IMR-90 (cell line): Measurements from ENCODE around the gene BTBD17. TPM values are rescaled to one million over a fixed set of nuclear protein-coding genes. Genes with fewer than 3 reads are reported as not detected.

Experiments
- ATAC-seq: fragments of 200-7000 bp; cut with Tn5 transposase; 2 replicates; pipeline ENCODE4 v1.9.1; 2020; ENCODE audit warnings: low read depth, mild to moderate bottlenecking, moderate library complexity
- BruUV-seq: library from RNA; stranded (reverse); fragments of 400-500 nt; replicated peaks from 2 replicates; lab custom pipeline; 2021; lab: Mats Ljungman, UMichigan
- CTCF ChIA-PET: fragments of 300-600 bp; formaldehyde crosslinking; extraction: SDS; loops from one replicate; lab custom pipeline; 2021; ENCODE audit warnings: antibody characterized with exemption; lab: Yijun Ruan, JAX
- POLR2A ChIA-PET: fragments of 300-600 bp; sonication (Branson Sonifier 250); formaldehyde crosslinking; loops from one replicate; lab custom pipeline; 2022; ENCODE audit warnings: antibody characterized with exemption; ENCODE audit not compliant: unreplicated experiment; lab: Charles Lee
- DNase-seq: peaks from one replicate; pipeline ENCODE4 v3.0.0; 2013
- H2AFZ ChIP-seq: replicated peaks from 2 replicates; pipeline ENCODE3; 2013; ENCODE audit warnings: low read length, mild to moderate bottlenecking; ENCODE audit not compliant: poor library complexity
- H2AK5ac ChIP-seq: 2 replicates; pipeline ENCODE4 v1.6.1; 2013; ENCODE audit warnings: low read depth, low read length, inconsistent platforms
- H2AK9ac ChIP-seq: replicated peaks from 2 replicates; pipeline ENCODE3; 2013; ENCODE audit warnings: mild to moderate bottlenecking, low read depth, low read length, moderate library complexity; ENCODE audit not compliant: poor library complexity
- H2BK120ac ChIP-seq: 2 replicates; pipeline ENCODE4 v1.6.1; 2013; ENCODE audit warnings: low read depth, low read length, inconsistent platforms
- H2BK15ac ChIP-seq: 3 replicates; pipeline ENCODE4 v1.6.1; 2013; ENCODE audit warnings: low read depth, low read length, inconsistent platforms
- H2BK20ac ChIP-seq: 2 replicates; pipeline ENCODE4 v1.6.1; 2013; ENCODE audit warnings: low read depth, mild to moderate bottlenecking, inconsistent platforms, low read length, moderate library complexity
- H2BK5ac ChIP-seq: 2 replicates; pipeline ENCODE4 v1.6.1; 2013; ENCODE audit warnings: mild to moderate bottlenecking, low read depth, low read length, inconsistent platforms; ENCODE audit not compliant: poor library complexity, severe bottlenecking
- H3K14ac ChIP-seq: replicated peaks from 2 replicates; pipeline ENCODE4 v1.6.1; 2013; ENCODE audit warnings: low read depth, low read length, inconsistent platforms
- H3K18ac ChIP-seq: 2 replicates; pipeline ENCODE4 v1.6.1; 2013; ENCODE audit warnings: low read depth, low read length, control low read depth
- H3K23ac ChIP-seq: 2 replicates; pipeline ENCODE4 v1.6.1; 2013; ENCODE audit warnings: low read depth, low read length, inconsistent platforms
- H3K27ac ChIP-seq: 2 replicates; pipeline ENCODE4 v1.5.1; 2013; ENCODE audit warnings: mild to moderate bottlenecking, control low read depth, low read length; ENCODE audit not compliant: insufficient read depth
- H3K27me3 ChIP-seq: 2 replicates; pipeline ENCODE4 v1.6.1; 2013; ENCODE audit warnings: low read length; ENCODE audit not compliant: control insufficient read depth, insufficient read depth
- H3K36me3 ChIP-seq: 2 replicates; pipeline ENCODE4 v1.6.1; 2013; ENCODE audit warnings: low read length, mixed read lengths; ENCODE audit not compliant: control insufficient read depth, insufficient read depth
- H3K4ac ChIP-seq: 2 replicates; pipeline ENCODE4 v1.6.1; 2013; ENCODE audit warnings: low read depth, low read length, inconsistent platforms
- H3K4me1 ChIP-seq: 2 replicates; pipeline ENCODE4 v1.6.1; 2013; ENCODE audit warnings: low read length, mixed read lengths; ENCODE audit not compliant: control insufficient read depth, insufficient read depth
- H3K4me2 ChIP-seq: 2 replicates; pipeline ENCODE4 v1.6.1; 2013; ENCODE audit warnings: low read depth, mild to moderate bottlenecking, control low read depth, low read length, moderate library complexity
- H3K4me3 ChIP-seq: 2 replicates; pipeline ENCODE4 v1.5.1; 2013; ENCODE audit warnings: low read depth, mild to moderate bottlenecking, control low read depth, low read length, moderate library complexity; ENCODE audit not compliant: insufficient read depth
- H3K56ac ChIP-seq: 2 replicates; pipeline ENCODE4 v1.6.1; 2013; ENCODE audit warnings: low read length, inconsistent platforms; ENCODE audit not compliant: insufficient read depth; ENCODE audit errors: extremely low read depth
- H3K79me1 ChIP-seq, 2 experiments: 2 replicates each; pipeline ENCODE4 v1.6.1; 2013; ENCODE audit warnings: low read length in 2 of 2, inconsistent platforms in 1 of 2, low read depth in 1 of 2
- H3K9ac ChIP-seq: 2 replicates; pipeline ENCODE4 v1.6.1; 2013; ENCODE audit warnings: low read depth, low read length, control low read depth
- H3K9me1 ChIP-seq: 2 replicates; pipeline ENCODE4 v1.6.1; 2013; ENCODE audit warnings: low read length, inconsistent platforms; ENCODE audit not compliant: insufficient read depth
- H3K9me3 ChIP-seq: 2 replicates; pipeline ENCODE4 v1.6.1; 2013; ENCODE audit warnings: low read length; ENCODE audit not compliant: control insufficient read depth, insufficient read depth
- H4K20me1 ChIP-seq: 2 replicates; pipeline ENCODE4 v1.6.1; 2013; ENCODE audit warnings: low read length, inconsistent platforms; ENCODE audit not compliant: insufficient read depth
- H4K5ac ChIP-seq: 2 replicates; pipeline ENCODE4 v1.6.1; 2013; ENCODE audit warnings: mild to moderate bottlenecking, low read depth, low read length, control low read depth
- H4K8ac ChIP-seq, 2 experiments: 2 replicates each; pipeline ENCODE4 v1.6.1; 2013; ENCODE audit warnings: low read depth in 2 of 2, low read length in 2 of 2, control low read depth in 1 of 2, inconsistent platforms in 1 of 2
- H4K91ac ChIP-seq: 2 replicates; pipeline ENCODE4 v1.6.1; 2013; ENCODE audit warnings: low read depth, low read length, inconsistent platforms; ENCODE audit not compliant: insufficient read depth
- MXI1 ChIP-seq: IDR thresholded peaks from 2 replicates; pipeline ENCODE4 v1.6.1; 2012; ENCODE audit warnings: low read depth, mild to moderate bottlenecking, low read length, moderate library complexity, borderline replicate concordance
- POLR2A ChIP-seq: IDR thresholded peaks from 2 replicates; pipeline ENCODE4 v1.6.1; 2012; ENCODE audit warnings: mild to moderate bottlenecking, low read depth, low read length
- WGBS, 2 experiments: methylation state at CpG; one replicate each; pipeline versions ENCODE4 v1.1.5 to v1.1.7; 2013; ENCODE audit warnings: missing lambda C conversion rate in 2 of 2; ENCODE audit not compliant: insufficient read length in 1 of 2; ENCODE audit errors: extremely low coverage in 2 of 2; 5-methylcytosine and 5-hydroxymethylcytosine counted together
- dilution Hi-C: fragments of 300-500 bp; cut with HindIII; formaldehyde crosslinking; loops from one replicate; pipeline ENCODE4 v1.14.3; 2018; ENCODE audit warnings: low sequenced_read_pairs; ENCODE audit not compliant: unreplicated experiment
- in situ Hi-C: fragments of 300-500 bp; cut with MboI; formaldehyde crosslinking; loops from 3 replicates; pipeline ENCODE4 v1.14.3; 2019; ENCODE audit warnings: low sequenced_read_pairs, inconsistent platforms, mixed read lengths
- intact Hi-C: fragments of 100-400 bp; cut with micrococcal nuclease; formaldehyde crosslinking; loops from 2 replicates; pipeline ENCODE4 v1.10.0; 2022
- polyA plus RNA-seq, 3 experiments: library from polyadenylated mRNA; depleted of rRNA; stranded (reverse); fragments of >200 nt; gene quantifications; 2 replicates each; pipeline ENCODE4 v1.2.3, GENCODE V29; 2012; ENCODE audit warnings: low replicate concordance in 1 of 3
- total RNA-seq: library from RNA; depleted of rRNA; stranded (reverse); fragments of >200 nt; gene quantifications from 2 replicates; pipeline ENCODE4 v1.2.3, GENCODE V29; 2012

Gene BTBD17
- total and polyA plus RNA-seq, 2 of the 4 experiments (the other 2 are of a cell fraction), result not detected

- WGBS, 2 experiments, result no CpG with 5 or more reads among the region's 5 CpGs
- H4K5ac ChIP-seq, result no peak overlapping the region
- H3K4me2 ChIP-seq, result no peak overlapping the region
- no peak overlapping the region for H2BK120ac ChIP-seq
- no peak overlapping the region for H2BK20ac ChIP-seq
- H2AK9ac ChIP-seq, result no peak overlapping the region
- H3K79me1 ChIP-seq, result no peaks in the 10 kb centered on the region
- no peak overlapping the region for H2AK5ac ChIP-seq
- DNase-seq, result no peak
- intact Hi-C loops (no loop called here), in situ Hi-C loops (no loop called here), dilution Hi-C loops (no loop called here)
- no peak overlapping the region for H3K4me3 ChIP-seq
- H4K91ac ChIP-seq, result no peak overlapping the region
- H3K14ac ChIP-seq, result no peak overlapping the region
- no peaks in the 10 kb centered on the region for H3K36me3 ChIP-seq
- no peak overlapping the region for H2BK5ac ChIP-seq
- no peak overlapping the region for H4K8ac ChIP-seq
- H3K27me3 ChIP-seq, result no peaks in the 10 kb centered on the region
- no TSS peak for BruUV-seq
- H3K9me1 ChIP-seq, result no peaks in the 10 kb centered on the region
- no peak overlapping the region for H3K56ac ChIP-seq
- no peak overlapping the region for H3K23ac ChIP-seq
- POLR2A ChIA-PET, result no interaction called here
- H3K4me1 ChIP-seq, result no peaks in the 10 kb centered on the region
- no peak overlapping the region for H3K9ac ChIP-seq
- TF ChIP-seq POLR2A (no peak), MXI1 (no peak)
- H4K20me1 ChIP-seq, result no peaks in the 10 kb centered on the region
- H2AFZ ChIP-seq, result no peak overlapping the region
- peaks cover 19% of the 10 kb centered on the region for H3K9me3 ChIP-seq
- no peak for ATAC-seq
- no peak overlapping the region for H2BK15ac ChIP-seq
- CTCF ChIA-PET, result no interaction called here
- no peak overlapping the region for H3K18ac ChIP-seq
- H3K27ac ChIP-seq, result no peak overlapping the region
- H3K4ac ChIP-seq, result no peak overlapping the region
Measured at GRCh38 chr17:74391771-74392170, 30.1 kb upstream of the BTBD17 start.
